ENCODE results near the gene TMED8.
A peak's percentile ranks its signal among the peaks of the same experiment; 100 is the strongest.
"Not testable (repeated sequence)": the region's sequence is repeated elsewhere in the genome, so short reads cannot be mapped to it uniquely, and the experiment has no call there.

TMED8 gene

GRCh38 chr14:77376771-77377501 lies at the start of gene TMED8, which contains the start of gene SAMD15:
Gene TMED8 (minus strand): TSS chr14:77377094. CDS start chr14:77377053, 41 bp downstream.
Gene SAMD15 (plus strand): TSS chr14:77377379. CDS start chr14:77377419, 40 bp downstream.
- DNase-seq, result peak; percentile 81

DNA sequence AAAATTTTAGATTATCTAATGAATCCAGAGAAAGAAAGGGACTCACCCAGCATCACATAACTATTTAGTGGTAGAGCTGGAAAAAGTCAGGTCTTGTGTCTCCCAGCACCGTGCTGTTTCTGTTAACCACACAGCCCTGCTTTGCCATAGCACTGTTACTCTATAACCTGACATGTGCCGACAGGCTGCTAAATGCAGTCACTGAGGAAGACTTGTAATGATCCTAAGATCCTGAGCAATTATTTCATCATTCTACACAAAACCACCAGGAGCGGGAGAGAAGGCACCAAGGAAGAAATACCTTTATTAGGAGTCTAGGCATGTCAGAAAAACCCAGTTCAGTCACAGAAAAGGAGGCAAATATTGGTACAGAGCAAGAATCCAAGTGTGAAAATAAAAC lies 49.5 kb upstream of the TMED8 start:
- DNase-seq, result no peak

DNA sequence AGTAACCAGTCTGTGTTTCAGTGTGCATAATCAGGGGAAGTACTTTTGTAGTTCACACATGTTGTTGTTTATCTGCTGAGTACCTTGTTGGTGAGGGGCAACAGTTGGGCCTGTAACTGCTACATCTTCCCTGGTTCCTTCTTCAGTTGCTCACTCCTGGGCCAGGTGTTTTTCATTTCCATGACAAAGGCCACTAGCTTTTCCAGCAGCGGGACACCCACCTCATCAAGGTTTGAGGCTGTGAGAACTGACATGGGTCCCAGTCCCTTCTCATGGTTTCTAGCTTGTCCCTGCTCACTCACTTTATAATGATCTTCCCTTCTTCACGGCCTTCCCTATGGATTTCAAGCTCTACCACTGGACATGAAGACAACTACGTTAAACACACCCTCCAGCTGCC lies 48.0 kb upstream of the TMED8 start:
- no peak for DNase-seq

DNA sequence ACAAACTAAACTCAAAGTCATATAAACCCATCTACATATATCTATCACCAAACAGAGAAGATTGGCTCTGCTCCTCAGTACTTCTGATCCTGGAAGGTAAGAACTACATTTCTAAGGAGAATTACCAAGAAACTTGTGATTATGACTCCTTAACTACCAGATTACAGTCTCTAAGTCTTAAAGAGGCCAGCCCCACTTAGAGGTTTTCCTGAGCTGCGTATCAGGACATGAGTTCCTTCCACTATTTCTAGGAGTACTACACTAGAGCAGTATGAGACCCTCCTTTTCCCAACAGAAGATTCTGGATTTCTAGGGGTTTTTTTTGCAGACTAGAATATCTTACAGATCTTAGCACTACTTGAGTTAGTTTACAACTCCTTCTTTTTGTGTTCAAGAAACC lies 46.5 kb upstream of the TMED8 start, which contains the start of gene NOXRED1:
TSS of gene NOXRED1 (minus strand) at position 101 of the 400 bp plus-strand sequence. CDS start 634 bp downstream, outside the sequence.
- DNase-seq, result no peak

GRCh38 chr14:77421201-77421600 lies 44.3 kb upstream of the TMED8 start:
- DNase-seq, result no peak

DNA sequence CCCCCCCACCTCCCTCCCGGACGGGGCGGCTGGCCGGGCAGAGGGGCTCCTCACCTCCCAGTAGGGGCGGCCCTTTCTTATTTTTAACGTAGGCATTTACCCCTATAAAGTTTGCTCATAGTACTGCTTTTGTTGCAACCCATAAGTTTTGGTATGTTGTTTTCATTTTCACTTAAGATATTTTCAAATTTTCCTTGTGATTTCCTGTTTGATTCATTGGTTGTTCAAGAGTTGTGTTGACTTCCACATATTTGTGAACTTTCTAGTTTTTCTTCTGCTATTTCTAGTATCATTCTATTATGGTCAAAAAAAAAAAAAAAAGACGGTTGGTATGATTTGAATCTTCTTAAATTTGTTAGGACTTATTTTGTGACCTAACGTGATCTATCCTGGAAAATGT lies 39.9 kb upstream of the TMED8 start:
- no peak for DNase-seq

- not testable (repeated sequence) for DNase-seq
Observed at GRCh38 chr14:77416098-77416497, 39.2 kb upstream of the TMED8 start.

- not testable (repeated sequence) for DNase-seq
Observed at GRCh38 chr14:77415403-77416030, 38.6 kb upstream of the TMED8 start.

- no peak for DNase-seq
Observed at GRCh38 chr14:77409131-77409533, 32.2 kb upstream of the TMED8 start.

DNA sequence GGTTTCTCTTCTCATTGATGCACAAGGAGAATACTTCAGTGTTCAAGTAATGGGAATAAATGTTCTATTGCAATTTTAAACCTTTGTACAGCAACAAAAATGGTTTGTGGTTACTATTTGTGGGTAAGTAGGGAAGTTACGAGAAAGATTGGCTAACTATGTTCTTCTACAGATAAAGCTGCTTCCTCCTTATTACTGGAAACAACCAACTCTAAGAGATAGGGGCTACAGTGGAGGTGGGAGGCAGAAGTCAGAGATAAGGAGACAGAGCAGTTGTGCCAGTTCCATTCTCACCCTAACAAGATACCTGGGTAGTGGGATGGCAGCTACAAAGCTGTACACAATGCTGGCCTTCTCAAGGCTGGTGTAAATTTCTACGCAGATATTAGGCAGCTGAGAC lies 30.3 kb upstream of the TMED8 start:
- DNase-seq, result no peak

GRCh38 chr14:77406718-77407117 lies 29.8 kb upstream of the TMED8 start:
- no peak for DNase-seq

- DNase-seq, result no peak
Observed at GRCh38 chr14:77406086-77406485, 29.2 kb upstream of the TMED8 start.

GRCh38 chr14:77403768-77404167 lies 26.9 kb upstream of the TMED8 start:
- DNase-seq, result no peak

DNA sequence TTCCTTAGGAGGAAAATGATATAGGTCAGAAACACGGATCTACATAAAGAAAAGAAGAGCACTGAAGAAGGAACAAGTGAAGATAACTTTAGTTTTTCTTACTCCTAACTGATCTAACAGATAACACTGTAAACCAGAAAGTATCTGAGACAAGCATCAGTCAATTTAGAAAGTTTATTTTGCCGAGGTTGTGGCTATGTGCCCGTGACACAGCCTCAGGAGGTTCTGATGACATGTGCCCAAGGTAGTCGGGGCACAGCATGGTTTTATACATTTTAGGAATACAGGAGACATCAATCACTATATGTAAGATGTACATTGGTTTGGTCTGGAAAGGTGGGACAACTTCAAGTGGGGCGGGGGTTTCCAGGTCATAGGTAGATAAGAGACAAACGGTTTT lies 23.3 kb upstream of the TMED8 start:
- DNase-seq, result no peak

GRCh38 chr14:77390188-77390587 lies 13.3 kb upstream of the TMED8 start:
- DNase-seq, result no peak

- no peak for DNase-seq
Observed at GRCh38 chr14:77378701-77379100, 1.8 kb upstream of the TMED8 start.

GRCh38 chr14:77377502-77377844 lies 579 bp upstream of the TMED8 start:
- no peak for DNase-seq

- peak; percentile 7 for DNase-seq
Observed at GRCh38 chr14:77375973-77376770, 722 bp downstream of the TMED8 start.

- no peak for DNase-seq
Observed at GRCh38 chr14:77375164-77375950, 1.5 kb downstream of the TMED8 start.

DNA sequence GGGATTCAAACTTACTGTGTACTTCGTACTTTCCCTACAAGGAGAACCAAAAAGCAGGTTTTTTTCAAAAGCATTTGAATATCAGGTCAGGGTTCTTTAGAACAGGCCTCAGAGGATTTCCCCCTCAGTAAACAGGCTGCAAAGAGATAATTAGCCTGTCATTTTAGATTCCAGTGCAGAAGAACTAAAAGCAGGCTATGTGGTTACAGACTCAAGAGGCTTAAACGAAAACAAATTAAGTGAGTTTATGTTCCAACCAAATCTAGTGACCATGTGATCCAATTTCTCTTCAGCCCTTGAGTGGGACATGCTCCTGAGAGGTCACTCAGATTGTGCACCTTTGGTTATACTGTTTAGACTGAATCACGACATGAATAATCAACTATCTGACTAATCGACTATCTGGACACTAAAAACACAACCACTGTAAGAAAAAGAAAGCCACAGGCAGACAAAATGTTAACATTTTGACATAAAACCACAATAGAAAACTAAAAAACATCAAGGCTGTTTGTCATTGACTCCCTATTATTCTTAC lies 4.5 kb downstream of the TMED8 start:
- no peak for DNase-seq

GRCh38 chr14:77369285-77369684 lies 7.6 kb downstream of the TMED8 start:
- no peak for DNase-seq

DNA sequence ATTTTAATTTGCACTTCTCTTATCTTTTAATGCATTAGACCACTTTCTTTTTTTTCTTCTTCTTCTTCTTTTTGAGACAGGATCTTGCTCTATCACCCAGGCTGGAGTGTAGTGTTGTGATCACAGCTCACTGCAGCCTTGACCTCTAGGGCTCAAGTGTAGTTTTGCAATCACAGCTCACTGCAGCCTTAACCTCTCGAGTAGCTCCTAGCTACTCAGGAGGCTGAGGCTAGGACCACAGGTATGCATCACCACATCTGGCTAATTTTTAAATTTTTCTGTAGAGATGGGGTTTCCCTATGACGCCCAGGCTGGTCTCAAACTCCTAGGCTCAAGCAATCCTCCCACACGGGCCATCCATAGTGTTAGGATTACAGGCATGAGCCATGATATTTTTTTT lies 12.7 kb downstream of the TMED8 start:
- DNase-seq, result no peak

DNA sequence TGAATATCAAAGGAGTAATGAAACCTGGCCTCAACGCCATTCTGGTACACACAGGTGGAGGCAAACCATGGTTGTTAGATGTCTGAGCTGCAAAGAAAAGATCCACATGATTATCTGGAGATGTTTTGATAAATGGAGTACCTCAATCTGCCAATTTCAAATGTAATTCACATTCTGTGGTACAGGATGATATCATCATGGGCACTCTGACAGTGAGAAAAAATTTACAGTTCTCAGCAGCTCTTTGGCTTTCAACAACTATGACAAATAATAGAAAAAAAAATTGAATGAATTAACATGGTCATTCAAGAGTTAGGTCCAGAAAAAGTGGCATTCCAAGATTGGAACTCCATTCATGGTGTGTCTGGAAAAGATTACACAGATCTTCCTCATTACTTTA lies 17.3 kb downstream of the TMED8 start:
- DNase-seq, result no peak

Measured in CD4-positive, alpha-beta T cell treated with Interferon gamma for 1 hour (primary cell).